Measurements from ENCODE around the gene WDR36. TPM values are rescaled to one million over a fixed set of nuclear protein-coding genes. Genes with fewer than 3 reads are reported as not detected.

The WDR36 gene
- polyA plus RNA-seq, 1 of the 3 experiments (the other 2 are of a cell fraction), result 6.7 TPM

DNA sequence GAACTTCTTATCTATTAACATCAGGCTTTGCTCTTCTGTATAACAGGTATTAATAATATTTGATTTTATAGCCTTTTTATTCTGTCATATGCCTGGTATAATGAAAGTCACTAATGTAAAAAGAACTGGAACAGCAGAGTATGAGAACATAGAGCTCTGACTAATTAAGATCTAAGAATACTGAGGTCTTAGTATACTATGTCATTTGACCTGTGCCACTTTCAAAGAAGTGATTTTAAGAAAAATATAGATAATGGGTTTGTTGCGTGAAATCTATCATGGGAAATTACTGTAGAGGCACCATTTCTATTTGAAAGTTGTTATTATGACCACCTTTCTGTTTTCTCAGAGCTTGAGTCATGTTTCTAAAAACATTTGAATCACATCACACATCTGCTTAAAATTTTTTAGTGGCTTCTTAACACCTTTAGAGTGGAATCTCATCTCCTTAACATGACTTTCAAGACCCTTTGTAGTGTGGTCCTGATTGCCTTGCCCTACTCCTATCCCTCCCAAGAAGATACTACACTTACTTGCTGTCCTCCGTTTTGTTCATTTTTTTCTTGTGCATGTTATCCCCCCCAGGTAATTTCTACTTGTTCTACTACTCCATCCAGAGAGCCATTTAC, 14.3 kb downstream of the WDR36 start:
- Histone ChIP-seq H3K9me2 (no peaks in the 10 kb centered on the region; the same call in 1 of the 2 replicates), H3F3A (replicated peaks; ENCODE audit: insufficient read depth) (peaks cover under 1% of the 10 kb centered on the region), H4K20me1 (ENCODE audit: insufficient read depth) (no peaks in the 10 kb centered on the region), H3K4me3 (ENCODE audit: low read depth in 2 of 2, low read length in 1 of 2) (no peak overlapping the region), H3K79me2 (ENCODE audit: insufficient read depth) (peaks cover 7% of the 10 kb centered on the region; the same call in 1 of the 2 replicates), H3K27me3 (ENCODE audit: insufficient read depth) (no peaks in the 10 kb centered on the region), H3K9ac (no peak overlapping the region), H3K27ac (ENCODE audit: low read depth in 2 of 2, low read length in 1 of 2) (no peak overlapping the region; a peak in 1 of 4 replicates), H3K4me1 (ENCODE audit: control insufficient read depth in 1 of 2, insufficient read depth in 2 of 2, low read depth in 1 of 2, low read length in 1 of 2) (no peaks in the 10 kb centered on the region), H3K36me3 (replicated peaks in 1 of 2; ENCODE audit: control insufficient read depth in 1 of 2, insufficient read depth in 2 of 2, low read length in 1 of 2) (peaks cover 97 to 100% of the 10 kb centered on the region in 2 experiments), H2AFZ (ENCODE audit: low read depth) (no peak overlapping the region), H3K9me3 (no peaks in the 10 kb centered on the region), H3K4me2 (no peak overlapping the region)
- CTCF ChIA-PET, result interaction anchor here (1.1 kb wide), 1 partner anchor 9 kb away, joined by 3 read pairs; no protein-coding TSS in a partner anchor
- 96% methylated on average over 2 of the region's 2 CpGs for WGBS (ENCODE audit: low lambda C conversion rate)
- TF ChIP-seq, protein P1, sequence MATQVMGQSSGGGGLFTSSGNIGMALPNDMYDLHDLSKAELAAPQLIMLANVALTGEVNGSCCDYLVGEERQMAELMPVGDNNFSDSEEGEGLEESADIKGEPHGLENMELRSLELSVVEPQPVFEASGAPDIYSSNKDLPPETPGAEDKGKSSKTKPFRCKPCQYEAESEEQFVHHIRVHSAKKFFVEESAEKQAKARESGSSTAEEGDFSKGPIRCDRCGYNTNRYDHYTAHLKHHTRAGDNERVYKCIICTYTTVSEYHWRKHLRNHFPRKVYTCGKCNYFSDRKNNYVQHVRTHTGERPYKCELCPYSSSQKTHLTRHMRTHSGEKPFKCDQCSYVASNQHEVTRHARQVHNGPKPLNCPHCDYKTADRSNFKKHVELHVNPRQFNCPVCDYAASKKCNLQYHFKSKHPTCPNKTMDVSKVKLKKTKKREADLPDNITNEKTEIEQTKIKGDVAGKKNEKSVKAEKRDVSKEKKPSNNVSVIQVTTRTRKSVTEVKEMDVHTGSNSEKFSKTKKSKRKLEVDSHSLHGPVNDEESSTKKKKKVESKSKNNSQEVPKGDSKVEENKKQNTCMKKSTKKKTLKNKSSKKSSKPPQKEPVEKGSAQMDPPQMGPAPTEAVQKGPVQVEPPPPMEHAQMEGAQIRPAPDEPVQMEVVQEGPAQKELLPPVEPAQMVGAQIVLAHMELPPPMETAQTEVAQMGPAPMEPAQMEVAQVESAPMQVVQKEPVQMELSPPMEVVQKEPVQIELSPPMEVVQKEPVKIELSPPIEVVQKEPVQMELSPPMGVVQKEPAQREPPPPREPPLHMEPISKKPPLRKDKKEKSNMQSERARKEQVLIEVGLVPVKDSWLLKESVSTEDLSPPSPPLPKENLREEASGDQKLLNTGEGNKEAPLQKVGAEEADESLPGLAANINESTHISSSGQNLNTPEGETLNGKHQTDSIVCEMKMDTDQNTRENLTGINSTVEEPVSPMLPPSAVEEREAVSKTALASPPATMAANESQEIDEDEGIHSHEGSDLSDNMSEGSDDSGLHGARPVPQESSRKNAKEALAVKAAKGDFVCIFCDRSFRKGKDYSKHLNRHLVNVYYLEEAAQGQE (IDR thresholded peaks at IDR 0.05; ENCODE audit: low read depth, low read length), result no peak
- no peak for TF ChIP-seq CHD2 (IDR thresholded peaks at IDR 0.05; ENCODE audit: low read length, partially characterized antibody)
- TF ChIP-seq SMC3 (IDR thresholded peaks at IDR 0.05; ENCODE audit: low read depth, low read length), result no peak
- TF ChIP-seq, protein P2, sequence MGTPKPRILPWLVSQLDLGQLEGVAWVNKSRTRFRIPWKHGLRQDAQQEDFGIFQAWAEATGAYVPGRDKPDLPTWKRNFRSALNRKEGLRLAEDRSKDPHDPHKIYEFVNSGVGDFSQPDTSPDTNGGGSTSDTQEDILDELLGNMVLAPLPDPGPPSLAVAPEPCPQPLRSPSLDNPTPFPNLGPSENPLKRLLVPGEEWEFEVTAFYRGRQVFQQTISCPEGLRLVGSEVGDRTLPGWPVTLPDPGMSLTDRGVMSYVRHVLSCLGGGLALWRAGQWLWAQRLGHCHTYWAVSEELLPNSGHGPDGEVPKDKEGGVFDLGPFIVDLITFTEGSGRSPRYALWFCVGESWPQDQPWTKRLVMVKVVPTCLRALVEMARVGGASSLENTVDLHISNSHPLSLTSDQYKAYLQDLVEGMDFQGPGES (IDR thresholded peaks at IDR 0.05; ENCODE audit: low read depth, low read length), result no peak
- no peak for TF ChIP-seq MXI1 (IDR thresholded peaks at IDR 0.05; ENCODE audit: low read depth, low read length)
- no peak for TF ChIP-seq YY1 (IDR thresholded peaks at IDR 0.05; ENCODE audit: low read depth)
- TF ChIP-seq, protein P3, sequence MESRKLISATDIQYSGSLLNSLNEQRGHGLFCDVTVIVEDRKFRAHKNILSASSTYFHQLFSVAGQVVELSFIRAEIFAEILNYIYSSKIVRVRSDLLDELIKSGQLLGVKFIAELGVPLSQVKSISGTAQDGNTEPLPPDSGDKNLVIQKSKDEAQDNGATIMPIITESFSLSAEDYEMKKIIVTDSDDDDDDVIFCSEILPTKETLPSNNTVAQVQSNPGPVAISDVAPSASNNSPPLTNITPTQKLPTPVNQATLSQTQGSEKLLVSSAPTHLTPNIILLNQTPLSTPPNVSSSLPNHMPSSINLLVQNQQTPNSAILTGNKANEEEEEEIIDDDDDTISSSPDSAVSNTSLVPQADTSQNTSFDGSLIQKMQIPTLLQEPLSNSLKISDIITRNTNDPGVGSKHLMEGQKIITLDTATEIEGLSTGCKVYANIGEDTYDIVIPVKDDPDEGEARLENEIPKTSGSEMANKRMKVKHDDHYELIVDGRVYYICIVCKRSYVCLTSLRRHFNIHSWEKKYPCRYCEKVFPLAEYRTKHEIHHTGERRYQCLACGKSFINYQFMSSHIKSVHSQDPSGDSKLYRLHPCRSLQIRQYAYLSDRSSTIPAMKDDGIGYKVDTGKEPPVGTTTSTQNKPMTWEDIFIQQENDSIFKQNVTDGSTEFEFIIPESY (IDR thresholded peaks at IDR 0.05; ENCODE audit: borderline replicate concordance, low read depth), result no peak
- TF ChIP-seq, protein P4, sequence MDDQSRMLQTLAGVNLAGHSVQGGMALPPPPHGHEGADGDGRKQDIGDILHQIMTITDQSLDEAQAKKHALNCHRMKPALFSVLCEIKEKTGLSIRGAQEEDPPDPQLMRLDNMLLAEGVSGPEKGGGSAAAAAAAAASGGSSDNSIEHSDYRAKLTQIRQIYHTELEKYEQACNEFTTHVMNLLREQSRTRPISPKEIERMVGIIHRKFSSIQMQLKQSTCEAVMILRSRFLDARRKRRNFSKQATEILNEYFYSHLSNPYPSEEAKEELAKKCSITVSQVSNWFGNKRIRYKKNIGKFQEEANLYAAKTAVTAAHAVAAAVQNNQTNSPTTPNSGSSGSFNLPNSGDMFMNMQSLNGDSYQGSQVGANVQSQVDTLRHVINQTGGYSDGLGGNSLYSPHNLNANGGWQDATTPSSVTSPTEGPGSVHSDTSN (IDR thresholded peaks at IDR 0.05), result no peak
- TF ChIP-seq GABPA (IDR thresholded peaks at IDR 0.05; ENCODE audit: low read depth), result no peak
- TF ChIP-seq TEAD4 (IDR thresholded peaks at IDR 0.05; ENCODE audit: borderline replicate concordance, insufficient read depth), result no peak
- TF ChIP-seq EZH2phosphoT487 (IDR thresholded peaks at IDR 0.05; ENCODE audit: borderline replicate concordance, low read depth), result no peak
- TF ChIP-seq NRF1 (IDR thresholded peaks at IDR 0.05; ENCODE audit: low read depth, low read length), result no peak
- no peak for TF ChIP-seq RAD21 (IDR thresholded peaks at IDR 0.05; ENCODE audit: low read length)
- TF ChIP-seq RFX5 (IDR thresholded peaks at IDR 0.05; ENCODE audit: low read length), result no peak
- TF ChIP-seq TCF12 (IDR thresholded peaks at IDR 0.05), result no peak
- TF ChIP-seq FOSL2 (IDR thresholded peaks at IDR 0.05; ENCODE audit: borderline replicate concordance, low read depth), result no peak
- TF ChIP-seq, protein P5, sequence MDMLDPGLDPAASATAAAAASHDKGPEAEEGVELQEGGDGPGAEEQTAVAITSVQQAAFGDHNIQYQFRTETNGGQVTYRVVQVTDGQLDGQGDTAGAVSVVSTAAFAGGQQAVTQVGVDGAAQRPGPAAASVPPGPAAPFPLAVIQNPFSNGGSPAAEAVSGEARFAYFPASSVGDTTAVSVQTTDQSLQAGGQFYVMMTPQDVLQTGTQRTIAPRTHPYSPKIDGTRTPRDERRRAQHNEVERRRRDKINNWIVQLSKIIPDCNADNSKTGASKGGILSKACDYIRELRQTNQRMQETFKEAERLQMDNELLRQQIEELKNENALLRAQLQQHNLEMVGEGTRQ (IDR thresholded peaks at IDR 0.05; ENCODE audit: borderline replicate concordance, low read depth, low read length), result no peak
- no peak for TF ChIP-seq SIN3A (IDR thresholded peaks at IDR 0.05; ENCODE audit: borderline replicate concordance, low read depth, low read length)
- no peak for TF ChIP-seq GATA2 (CRISPR knock-in tag; IDR thresholded peaks at IDR 0.05)
- POLR2A ChIA-PET, result no interaction called here
- no peak for DNase-seq

All from SK-N-SH (cell line).